ENCODE results near the gene PDLIM1. TPM values are rescaled to one million over a fixed set of nuclear protein-coding genes. Genes with fewer than 3 reads are reported as not detected.

The PDLIM1 gene
- total RNA-seq, 4 donors from 2014 or later: 59.5 to 142 (median 79.2) TPM

- H3K27ac ChIP-seq: peak overlapping the region; percentile 37 to 81 (median 62)
- DNase-seq: no peak
- H3K4me3 ChIP-seq: no peak overlapping the region
- WGBS, 2 donors: 23 to 25% methylated on average over 7 to 8 of the region's 8 CpGs
- H3K4me1 ChIP-seq: peaks cover 6 to 46% (median 17%) of the 10 kb centered on the region in 3 donors
- H3K36me3 ChIP-seq: peaks cover 0 to 2% (median 0%) of the 10 kb centered on the region in 3 donors
- TF ChIP-seq POLR2A (IDR thresholded peaks at IDR 0.05): no peak
- TF ChIP-seq CTCF (IDR thresholded peaks at IDR 0.05): no peak
- intact Hi-C loops (cut with DNase I): no loop called here
- H3K9me3 ChIP-seq: no peaks in the 10 kb centered on the region
- H3K27me3 ChIP-seq: no peaks in the 10 kb centered on the region
These were observed 17.8 kb upstream of the PDLIM1 start for GRCh38 chr10:95308389-95309302.

GRCh38 chr10:95306851-95307250, 16.0 kb upstream of the PDLIM1 start:
- Histone ChIP-seq H3K36me3 (no peaks in the 10 kb centered on the region), H3K27ac (no peak overlapping the region), H3K27me3 (no peaks in the 10 kb centered on the region), H3K4me3 (no peak overlapping the region), H3K4me1 (peaks cover 6 to 46% (median 17%) of the 10 kb centered on the region in 3 donors), H3K9me3 (no peaks in the 10 kb centered on the region)
- DNase-seq: no peak
- 83 to 86% methylated on average over 1 of the region's 1 CpG for WGBS, 2 donors
- intact Hi-C loops (cut with DNase I): no loop called here
- TF ChIP-seq POLR2A (IDR thresholded peaks at IDR 0.05) (no peak), CTCF (IDR thresholded peaks at IDR 0.05) (no peak)

- intact Hi-C loops (cut with DNase I): no loop called here
- Histone ChIP-seq H3K36me3 (no peaks in the 10 kb centered on the region), H3K4me1 (peaks cover 6 to 46% (median 17%) of the 10 kb centered on the region in 3 donors), H3K9me3 (no peaks in the 10 kb centered on the region), H3K27ac (no peak overlapping the region), H3K27me3 (no peaks in the 10 kb centered on the region), H3K4me3 (no peak overlapping the region)
- WGBS, 2 donors: 77 to 91% methylated on average over 3 of the region's 3 CpGs
- DNase-seq: no peak
- TF ChIP-seq POLR2A (IDR thresholded peaks at IDR 0.05) (no peak), CTCF (IDR thresholded peaks at IDR 0.05) (no peak)
These were observed 15.5 kb upstream of the PDLIM1 start for GRCh38 chr10:95306318-95306650.

- no peaks in the 10 kb centered on the region for H3K36me3 ChIP-seq
- H3K27ac ChIP-seq: no peak overlapping the region
- WGBS, 2 donors: 76 to 77% methylated on average over 10 of the region's 10 CpGs
- H3K27me3 ChIP-seq: no peaks in the 10 kb centered on the region
- DNase-seq: no peak
- peaks cover 6 to 43% (median 17%) of the 10 kb centered on the region in 3 donors for H3K4me1 ChIP-seq
- no peaks in the 10 kb centered on the region for H3K9me3 ChIP-seq
- intact Hi-C loops (cut with DNase I): no loop called here
- TF ChIP-seq CTCF (IDR thresholded peaks at IDR 0.05): no peak
- no peak for TF ChIP-seq POLR2A (IDR thresholded peaks at IDR 0.05)
- no peak overlapping the region for H3K4me3 ChIP-seq
These were observed 15.0 kb upstream of the PDLIM1 start for GRCh38 chr10:95305606-95306317.

- no peaks in the 10 kb centered on the region for H3K27me3 ChIP-seq
- no peak overlapping the region for H3K4me3 ChIP-seq
- 74 to 78% methylated on average over 2 of the region's 2 CpGs for WGBS, 2 donors
- H3K4me1 ChIP-seq: peaks cover 6 to 35% (median 17%) of the 10 kb centered on the region in 3 donors
- no peak for DNase-seq
- no peak for TF ChIP-seq CTCF (IDR thresholded peaks at IDR 0.05)
- no peak for TF ChIP-seq POLR2A (IDR thresholded peaks at IDR 0.05)
- H3K9me3 ChIP-seq: no peaks in the 10 kb centered on the region
- no peaks in the 10 kb centered on the region for H3K36me3 ChIP-seq
- intact Hi-C loops (cut with DNase I): no loop called here
- H3K27ac ChIP-seq: no peak overlapping the region
These were observed 14.2 kb upstream of the PDLIM1 start for GRCh38 chr10:95304976-95305375.
